ENCODE data around the gene SIRT4. TPM values are rescaled to one million over a fixed set of nuclear protein-coding genes. Genes with fewer than 3 reads are reported as not detected.
A peak's percentile ranks its signal among the peaks of the same experiment; 100 is the strongest.

The SIRT4 gene
- total RNA-seq, 1 experiment from 2014 or later: 3.6 TPM

DNA sequence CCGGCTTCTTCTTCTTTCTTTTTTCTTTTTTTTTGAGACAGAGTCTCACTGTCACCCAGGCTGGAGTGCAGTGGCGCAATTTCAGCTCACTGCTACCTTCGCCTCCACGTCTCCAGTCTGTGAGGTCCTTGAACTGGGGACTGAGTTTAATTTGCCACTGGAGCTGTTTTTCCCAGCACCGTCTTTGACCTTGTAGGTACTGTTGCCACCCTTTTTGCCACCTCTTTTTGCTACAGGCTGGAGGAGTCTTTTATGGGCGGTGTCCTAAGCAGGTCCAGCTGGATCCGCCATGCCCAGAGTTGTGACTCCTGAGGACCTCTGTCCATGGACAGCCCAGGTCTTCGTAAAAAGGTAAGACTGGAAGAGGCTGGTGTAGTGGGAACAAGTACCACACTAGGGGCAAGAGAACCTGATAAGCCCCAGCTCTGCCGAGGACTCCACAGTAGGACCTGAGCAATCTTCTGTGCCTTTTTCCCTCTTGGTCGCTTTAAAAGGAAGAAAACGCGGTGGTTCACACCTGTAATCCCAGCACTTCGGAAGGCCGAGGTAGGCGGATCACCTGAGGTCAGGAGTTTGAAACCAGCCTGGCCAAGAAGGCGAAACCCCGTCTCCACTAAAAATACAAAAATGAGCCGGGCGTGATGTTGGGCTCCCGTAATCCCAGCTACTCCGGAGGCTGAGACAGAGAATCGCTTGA lies 11.4 kb upstream of the SIRT4 start:
- Histone ChIP-seq H3K27ac (peak overlapping the region; percentile 99), H3K9me3 (ENCODE audit: insufficient read depth, low read depth) (no peaks in the 10 kb centered on the region), H3K27me3 (ENCODE audit: insufficient read depth, low read depth) (no peaks in the 10 kb centered on the region), H3K4me1 (replicated peaks; ENCODE audit: insufficient read depth) (peaks cover 32% of the 10 kb centered on the region), H3K4me2 (peak overlapping the region; percentile 95), H3K36me3 (ENCODE audit: low read depth) (no peaks in the 10 kb centered on the region), H4K20me1 (ENCODE audit: insufficient read depth) (no peaks in the 10 kb centered on the region), H2AFZ (peak overlapping the region; percentile 81), H3K79me2 (ENCODE audit: low read depth) (no peaks in the 10 kb centered on the region), H3F3A (ENCODE audit: insufficient read depth, low read depth) (peaks cover 49% of the 10 kb centered on the region), H3K4me3 (peak overlapping the region; percentile 60), H3K9me2 (ENCODE audit: insufficient read depth) (no peaks in the 10 kb centered on the region)
- no peak for TF ChIP-seq EZH2 (IDR thresholded peaks at IDR 0.05; ENCODE audit: low read depth)
- TF ChIP-seq, protein P1, sequence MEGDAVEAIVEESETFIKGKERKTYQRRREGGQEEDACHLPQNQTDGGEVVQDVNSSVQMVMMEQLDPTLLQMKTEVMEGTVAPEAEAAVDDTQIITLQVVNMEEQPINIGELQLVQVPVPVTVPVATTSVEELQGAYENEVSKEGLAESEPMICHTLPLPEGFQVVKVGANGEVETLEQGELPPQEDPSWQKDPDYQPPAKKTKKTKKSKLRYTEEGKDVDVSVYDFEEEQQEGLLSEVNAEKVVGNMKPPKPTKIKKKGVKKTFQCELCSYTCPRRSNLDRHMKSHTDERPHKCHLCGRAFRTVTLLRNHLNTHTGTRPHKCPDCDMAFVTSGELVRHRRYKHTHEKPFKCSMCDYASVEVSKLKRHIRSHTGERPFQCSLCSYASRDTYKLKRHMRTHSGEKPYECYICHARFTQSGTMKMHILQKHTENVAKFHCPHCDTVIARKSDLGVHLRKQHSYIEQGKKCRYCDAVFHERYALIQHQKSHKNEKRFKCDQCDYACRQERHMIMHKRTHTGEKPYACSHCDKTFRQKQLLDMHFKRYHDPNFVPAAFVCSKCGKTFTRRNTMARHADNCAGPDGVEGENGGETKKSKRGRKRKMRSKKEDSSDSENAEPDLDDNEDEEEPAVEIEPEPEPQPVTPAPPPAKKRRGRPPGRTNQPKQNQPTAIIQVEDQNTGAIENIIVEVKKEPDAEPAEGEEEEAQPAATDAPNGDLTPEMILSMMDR (conservative IDR thresholded peaks at IDR 0.05): no peak
- CTCF ChIA-PET: interaction anchor here (0.6 to 1.8 kb wide), 7 partner anchors 12 to 316 kb away, joined by 3 to 20 read pairs (median 5); partner anchors contain the start of genes PXN, RPLP0 and SIRT4
- intact Hi-C loops (cut with micrococcal nuclease; ENCODE audit: unreplicated experiment): loop anchor here (1.0 to 5.0 kb wide), 4 partner anchors 26 to 173 kb away; partner anchors contain the start of genes PXN, RAB35 and RPLP0
- peak; percentile 59 to 68 for DNase-seq
- POLR2A ChIA-PET (ENCODE audit: unreplicated experiment): interaction anchor here (0.5 to 2.5 kb wide), 32 partner anchors 11 to 1198 kb away, joined by 3 to 222 read pairs (median 6); partner anchors contain the start of genes POP5, PXN, RAB35 and RPLP0
- no TSS peak for BruUV-seq (replicated peaks)

DNA sequence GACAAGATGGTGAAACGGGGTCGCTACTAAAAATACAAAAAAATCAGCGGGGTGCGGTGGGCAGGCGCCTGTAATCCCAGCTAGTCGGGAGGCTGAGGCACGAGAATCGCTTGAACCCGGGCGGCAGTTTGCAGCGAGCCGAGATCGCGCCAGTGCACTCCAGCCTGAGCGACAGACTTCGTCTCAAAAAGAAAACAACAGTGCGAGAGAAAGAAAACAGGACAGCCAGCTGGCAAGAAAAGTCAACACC lies 9.8 kb upstream of the SIRT4 start:
- TF ChIP-seq EZH2 (IDR thresholded peaks at IDR 0.05; ENCODE audit: low read depth): no peak
- TF ChIP-seq, protein P1 (conservative IDR thresholded peaks at IDR 0.05): no peak
- no peaks in the 10 kb centered on the region for H3K27me3 ChIP-seq (ENCODE audit: insufficient read depth, low read depth)
- TSS peak; percentile 98 for BruUV-seq (replicated peaks)
- no peaks in the 10 kb centered on the region for H3K9me2 ChIP-seq (ENCODE audit: insufficient read depth)
- H3K27ac ChIP-seq: peak overlapping the region; percentile 99
- no peaks in the 10 kb centered on the region for H3K9me3 ChIP-seq (ENCODE audit: insufficient read depth, low read depth)
- ChIA-PET POLR2A (ENCODE audit: unreplicated experiment) (interaction anchor here (0.5 to 2.5 kb wide), 8 partner anchors 12 to 1985 kb away, joined by 3 to 222 read pairs (median 4); partner anchors contain the start of gene RPLP0), CTCF (interaction anchor here (1.8 kb wide), 1 partner anchor 62 kb away, joined by 11 read pairs; no protein-coding TSS in a partner anchor)
- no peaks in the 10 kb centered on the region for H4K20me1 ChIP-seq (ENCODE audit: insufficient read depth)
- intact Hi-C loops (cut with micrococcal nuclease; ENCODE audit: unreplicated experiment): loop anchor here (2.0 to 5.0 kb wide), 2 partner anchors 24 to 175 kb away; partner anchors contain the start of gene RAB35
- H3K4me3 ChIP-seq: peak overlapping the region; percentile 64
- H3K4me1 ChIP-seq (replicated peaks; ENCODE audit: insufficient read depth): peaks cover 22% of the 10 kb centered on the region
- H3K36me3 ChIP-seq (ENCODE audit: low read depth): no peaks in the 10 kb centered on the region
- no peak for DNase-seq
- H3F3A ChIP-seq (ENCODE audit: insufficient read depth, low read depth): peaks cover 36% of the 10 kb centered on the region
- no peaks in the 10 kb centered on the region for H3K79me2 ChIP-seq (ENCODE audit: low read depth)
- peak overlapping the region; percentile 53 for H2AFZ ChIP-seq
- H3K4me2 ChIP-seq: peak overlapping the region; percentile 82

DNA sequence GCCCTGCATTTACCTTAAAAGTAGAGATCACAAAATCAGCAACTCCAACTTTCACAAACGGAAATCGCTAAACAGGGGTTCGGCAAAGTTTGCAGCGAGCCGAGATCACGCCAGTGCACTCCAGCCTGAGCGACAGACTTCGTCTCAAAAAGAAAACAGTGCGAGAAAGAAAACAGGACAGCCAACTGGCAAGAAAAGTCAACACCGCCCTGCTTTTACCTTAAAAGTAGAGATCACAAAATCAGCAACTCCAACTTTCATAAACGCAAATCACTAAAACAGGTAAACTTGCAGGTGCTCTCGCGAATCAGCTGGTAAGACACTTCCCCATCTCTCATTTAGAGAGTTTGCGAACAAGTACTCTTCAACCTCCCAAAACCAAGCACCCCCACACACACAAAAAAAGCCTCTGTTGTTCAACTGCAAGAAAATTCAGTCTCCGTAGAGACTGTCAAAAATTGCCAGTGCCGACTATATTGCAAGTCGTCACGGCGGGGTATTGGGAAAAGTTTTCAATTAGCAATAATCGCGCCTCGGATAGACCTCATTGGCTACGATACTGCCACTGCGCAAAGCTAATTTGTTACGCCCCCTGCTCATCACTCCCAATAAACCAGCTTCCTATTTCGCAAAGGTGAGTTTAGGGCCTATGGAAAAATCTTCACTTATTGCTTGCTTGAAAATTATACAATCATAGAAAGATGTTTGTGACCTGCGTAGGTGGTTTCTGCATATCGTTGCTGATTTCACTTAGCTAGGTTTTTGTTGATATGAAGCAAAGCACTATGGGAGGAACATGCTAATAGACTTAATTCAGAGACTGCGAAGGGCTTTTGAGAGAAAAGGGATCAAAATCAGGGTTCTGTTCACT lies 9.2 kb upstream of the SIRT4 start, which contains the start of gene RNU4-1:
RNU4-1 (minus strand) TSS at position 577 of the 871 bp plus-strand sequence.
- BruUV-seq (replicated peaks): no TSS peak
- peaks cover 36% of the 10 kb centered on the region for H3F3A ChIP-seq (ENCODE audit: insufficient read depth, low read depth)
- H3K9me2 ChIP-seq (ENCODE audit: insufficient read depth): no peaks in the 10 kb centered on the region
- no peaks in the 10 kb centered on the region for H3K36me3 ChIP-seq (ENCODE audit: low read depth)
- TF ChIP-seq, protein P1 (conservative IDR thresholded peaks at IDR 0.05): no peak
- TF ChIP-seq EZH2 (IDR thresholded peaks at IDR 0.05; ENCODE audit: low read depth): no peak
- H3K9me3 ChIP-seq (ENCODE audit: insufficient read depth, low read depth): no peaks in the 10 kb centered on the region
- H3K4me3 ChIP-seq: peak within 1 kb of the TSS; percentile 64
- peak within 1 kb of the TSS; percentile 82 for H3K4me2 ChIP-seq
- H2AFZ ChIP-seq: peak within 1 kb of the TSS; percentile 77
- ChIA-PET POLR2A (ENCODE audit: unreplicated experiment) (interaction anchor here (0.5 to 2.5 kb wide), 17 partner anchors 9 to 1985 kb away, joined by 3 to 222 read pairs (median 4); partner anchors contain the start of genes RPLP0 and SIRT4), CTCF (interaction anchor here (0.7 to 1.8 kb wide), 4 partner anchors 9 to 65 kb away, joined by 3 to 11 read pairs (median 8); partner anchors contain the start of gene SIRT4)
- no peaks in the 10 kb centered on the region for H3K79me2 ChIP-seq (ENCODE audit: low read depth)
- DNase-seq: peak; percentile 81 to 97
- no peaks in the 10 kb centered on the region for H4K20me1 ChIP-seq (ENCODE audit: insufficient read depth)
- H3K27ac ChIP-seq: peak within 1 kb of the TSS; percentile 99
- intact Hi-C loops (cut with micrococcal nuclease; ENCODE audit: unreplicated experiment): loop anchor here (2.0 to 5.0 kb wide), 2 partner anchors 24 to 176 kb away; partner anchors contain the start of gene RAB35
- peaks cover 19% of the 10 kb centered on the region for H3K4me1 ChIP-seq (replicated peaks; ENCODE audit: insufficient read depth)
- no peaks in the 10 kb centered on the region for H3K27me3 ChIP-seq (ENCODE audit: insufficient read depth, low read depth)

Measured in PC-9 (cell line).